ENCODE results near the gene RAD51B. TPM values are rescaled to one million over a fixed set of nuclear protein-coding genes. Genes with fewer than 3 reads are reported as not detected.

The RAD51B gene
- total RNA-seq, 1 experiment from 2014 or later = 14.2 TPM

GRCh38 chr14:68651075-68651474, 831.5 kb downstream of the RAD51B start (continued):
- TF ChIP-seq AFF4 (CRISPR knock-in tag; IDR thresholded peaks at IDR 0.05; ENCODE audit: borderline replicate concordance) = no peak
- no peak for TF ChIP-seq ATF2 (CRISPR knock-in tag; IDR thresholded peaks at IDR 0.05; ENCODE audit: borderline replicate concordance, low read depth)
- TF ChIP-seq, protein P1, sequence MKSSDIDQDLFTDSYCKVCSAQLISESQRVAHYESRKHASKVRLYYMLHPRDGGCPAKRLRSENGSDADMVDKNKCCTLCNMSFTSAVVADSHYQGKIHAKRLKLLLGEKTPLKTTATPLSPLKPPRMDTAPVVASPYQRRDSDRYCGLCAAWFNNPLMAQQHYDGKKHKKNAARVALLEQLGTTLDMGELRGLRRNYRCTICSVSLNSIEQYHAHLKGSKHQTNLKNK (CRISPR knock-in tag; IDR thresholded peaks at IDR 0.05) = no peak

DNA sequence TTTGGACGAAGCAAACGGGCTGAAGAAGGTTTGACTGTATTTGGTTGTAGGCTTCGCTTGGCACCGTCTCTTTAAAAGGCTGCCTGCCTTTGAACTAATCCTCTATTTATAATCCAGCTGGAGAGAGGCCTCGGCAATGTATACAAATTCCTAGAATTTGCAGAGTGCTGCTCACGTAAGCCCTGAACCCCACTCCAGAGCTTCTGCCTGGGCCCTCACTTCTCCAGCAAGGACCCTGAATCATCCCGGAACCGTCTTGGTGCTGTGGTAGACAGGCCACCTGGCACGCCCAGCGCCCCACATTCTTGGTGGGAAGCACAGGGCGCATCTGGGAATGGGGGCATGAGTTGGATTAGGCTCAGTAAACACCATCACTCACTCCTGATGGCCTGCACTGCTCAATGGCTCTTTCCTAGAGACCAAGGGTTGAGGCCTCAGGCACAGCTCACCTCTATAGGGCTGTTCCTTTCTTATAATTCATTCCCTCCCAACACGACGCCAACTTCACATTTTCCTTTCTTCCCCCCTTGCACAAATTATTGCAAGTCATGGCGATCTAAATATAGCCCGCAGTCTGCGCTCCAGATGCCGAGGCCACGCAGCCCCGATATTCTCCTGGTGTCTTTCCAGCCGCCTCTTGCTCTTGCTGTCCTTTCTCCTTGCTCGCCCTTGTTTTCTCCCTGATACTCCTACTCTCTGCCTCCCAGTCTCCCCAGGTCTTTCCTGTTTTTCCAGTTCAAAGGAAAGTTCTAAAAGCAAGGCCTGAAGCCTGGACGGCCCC, 832.3 kb downstream of the RAD51B start:
- no peak for DNase-seq (ENCODE audit: low spot score)
- Mint-ChIP-seq H3K4me1 (peaks cover 16% of the 10 kb centered on the region), H3K4me3 (no peak overlapping the region), H3K27me3 (ENCODE audit: low read depth) (no peaks in the 10 kb centered on the region), H3K9me3 (no peaks in the 10 kb centered on the region; the same call in 1 of the 2 replicates), H3K36me3 (no peaks in the 10 kb centered on the region), H3K27ac (no peak overlapping the region; the same call in 1 of the 2 replicates)
- TF ChIP-seq NR3C1 (CRISPR knock-in tag; conservative IDR thresholded peaks at IDR 0.05; ENCODE audit: low read depth) (no peak), RELA (CRISPR knock-in tag; IDR thresholded peaks at IDR 0.05; ENCODE audit: borderline replicate concordance) (no peak), IRF2 (CRISPR knock-in tag; IDR thresholded peaks at IDR 0.05; ENCODE audit: borderline replicate concordance, low read depth) (no peak), PRRX2 (CRISPR knock-in tag; IDR thresholded peaks at IDR 0.05) (no peak), NFYB (CRISPR knock-in tag; conservative IDR thresholded peaks at IDR 0.05; ENCODE audit: low read depth) (no peak), ZNF671 (CRISPR knock-in tag; IDR thresholded peaks at IDR 0.05) (no peak), OVOL2 (CRISPR knock-in tag; IDR thresholded peaks at IDR 0.05; ENCODE audit: borderline replicate concordance) (no peak)
- ATAC-seq = no peak
- POLR2A ChIA-PET = no interaction called here
- CTCF ChIA-PET = interaction anchor here (1.2 kb wide), 1 partner anchor 13 kb away, joined by 3 read pairs; no protein-coding TSS in a partner anchor

DNA sequence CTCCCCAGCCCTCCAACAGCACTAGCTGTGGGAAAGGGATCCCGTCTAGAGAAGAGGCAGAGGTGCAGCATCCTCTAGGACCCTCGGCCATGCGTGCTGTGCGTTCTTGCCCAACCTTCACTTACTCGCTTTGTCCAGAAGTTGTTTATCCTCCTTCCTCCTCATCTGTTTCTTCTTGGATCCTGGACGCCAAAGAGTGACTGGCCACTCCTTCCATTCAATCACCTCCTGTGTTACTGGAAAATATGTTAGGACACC, 832.8 kb downstream of the RAD51B start:
- ATAC-seq = no peak
- ChIA-PET POLR2A (no interaction called here), CTCF (no interaction called here)
- Mint-ChIP-seq H3K4me1 (peaks cover 16% of the 10 kb centered on the region), H3K36me3 (no peaks in the 10 kb centered on the region), H3K27ac (no peak overlapping the region), H3K27me3 (ENCODE audit: low read depth) (no peaks in the 10 kb centered on the region), H3K4me3 (no peak overlapping the region), H3K9me3 (no peaks in the 10 kb centered on the region; the same call in 1 of the 2 replicates)
- DNase-seq (ENCODE audit: low spot score) = no peak
- TF ChIP-seq IRF2 (CRISPR knock-in tag; IDR thresholded peaks at IDR 0.05; ENCODE audit: borderline replicate concordance, low read depth) (no peak), MXD4 (CRISPR knock-in tag; IDR thresholded peaks at IDR 0.05; ENCODE audit: borderline replicate concordance) (no peak), CREM (CRISPR knock-in tag; IDR thresholded peaks at IDR 0.05) (no peak), ZNF317 (CRISPR knock-in tag; IDR thresholded peaks at IDR 0.05; ENCODE audit: borderline replicate concordance, low read depth) (no peak), SP1 (CRISPR knock-in tag; conservative IDR thresholded peaks at IDR 0.05) (no peak), ATF6 (CRISPR knock-in tag; IDR thresholded peaks at IDR 0.05) (no peak), RORB (CRISPR knock-in tag; IDR thresholded peaks at IDR 0.05) (no peak), PRRX2 (CRISPR knock-in tag; IDR thresholded peaks at IDR 0.05) (no peak)
- TF ChIP-seq, protein P2, sequence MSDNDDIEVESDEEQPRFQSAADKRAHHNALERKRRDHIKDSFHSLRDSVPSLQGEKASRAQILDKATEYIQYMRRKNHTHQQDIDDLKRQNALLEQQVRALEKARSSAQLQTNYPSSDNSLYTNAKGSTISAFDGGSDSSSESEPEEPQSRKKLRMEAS (CRISPR knock-in tag; IDR thresholded peaks at IDR 0.05) = no peak
- TF ChIP-seq, protein P3, sequence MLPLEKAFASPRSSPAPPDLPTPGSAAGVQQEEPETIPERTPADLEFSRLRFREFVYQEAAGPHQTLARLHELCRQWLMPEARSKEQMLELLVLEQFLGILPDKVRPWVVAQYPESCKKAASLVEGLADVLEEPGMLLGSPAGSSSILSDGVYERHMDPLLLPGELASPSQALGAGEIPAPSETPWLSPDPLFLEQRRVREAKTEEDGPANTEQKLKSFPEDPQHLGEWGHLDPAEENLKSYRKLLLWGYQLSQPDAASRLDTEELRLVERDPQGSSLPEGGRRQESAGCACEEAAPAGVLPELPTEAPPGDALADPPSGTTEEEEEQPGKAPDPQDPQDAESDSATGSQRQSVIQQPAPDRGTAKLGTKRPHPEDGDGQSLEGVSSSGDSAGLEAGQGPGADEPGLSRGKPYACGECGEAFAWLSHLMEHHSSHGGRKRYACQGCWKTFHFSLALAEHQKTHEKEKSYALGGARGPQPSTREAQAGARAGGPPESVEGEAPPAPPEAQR (CRISPR knock-in tag; IDR thresholded peaks at IDR 0.05) = no peak
